Hepatocyte (in vitro differentiated cells): ENCODE measurements around the gene SNX17.

Experiments
- EZH2 ChIP-seq: fragments of 200-600 bp; sonication (generic); IDR thresholded peaks from 2 replicates; pipeline ENCODE4 v1.6.1; 2016; ENCODE audit warnings: antibody characterized with exemption, mild to moderate bottlenecking, borderline replicate concordance
- EZH2phosphoT487 ChIP-seq: fragments of 200-600 bp; sonication (generic); IDR thresholded peaks from one replicate; pipeline ENCODE4 v1.6.1; 2018; ENCODE audit warnings: antibody characterized with exemption, mild to moderate bottlenecking, low read depth, moderate library complexity; ENCODE audit not compliant: unreplicated experiment, severe bottlenecking
- TF ChIP-seq, protein P1 (sequence below): fragments of 200-600 bp; sonication (generic); IDR thresholded peaks from 2 replicates; pipeline ENCODE4 v1.5.1; 2016; ENCODE audit warnings: antibody characterized with exemption, mild to moderate bottlenecking; ENCODE audit not compliant: poor library complexity

DNA sequence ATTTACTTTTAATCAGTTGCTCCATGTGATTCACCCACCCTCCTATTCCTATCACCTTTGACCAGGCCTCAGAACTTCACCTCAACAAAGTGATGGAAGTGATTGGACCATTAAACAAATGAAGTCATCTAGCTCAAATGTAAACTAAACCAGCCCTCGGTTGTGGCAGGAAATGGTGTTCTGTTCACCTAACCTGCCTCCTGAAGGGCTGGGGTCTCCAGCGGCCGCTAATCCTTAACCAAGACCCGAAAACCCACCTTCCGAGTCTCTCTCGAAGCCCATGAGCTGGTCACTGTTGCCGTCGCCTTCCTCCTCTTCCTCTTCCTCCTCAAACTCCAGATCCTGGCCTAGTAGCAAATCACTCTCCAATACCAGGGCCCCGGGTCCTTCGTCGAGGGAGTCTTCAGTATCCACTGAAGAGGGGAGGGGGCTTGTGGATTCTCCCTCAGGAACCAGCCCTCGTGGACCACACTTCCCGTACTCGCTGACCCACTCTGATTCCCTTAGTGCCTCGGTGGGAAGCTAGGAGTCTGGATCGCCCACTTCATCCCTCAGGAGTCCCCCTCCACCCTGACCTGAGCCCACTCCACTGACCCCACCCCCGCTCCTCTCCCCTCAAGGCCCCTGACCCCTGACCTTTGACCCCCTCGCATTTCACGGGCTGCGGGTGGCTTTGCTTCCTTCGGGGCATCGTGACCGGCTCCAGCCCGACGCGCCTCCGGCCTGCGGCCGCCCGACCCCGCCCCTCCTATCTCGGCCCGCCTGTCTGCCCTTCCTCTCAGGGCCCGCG, 9.6 kb downstream of the SNX17 start:
- no peak for TF ChIP-seq EZH2
- TF ChIP-seq, protein P1, sequence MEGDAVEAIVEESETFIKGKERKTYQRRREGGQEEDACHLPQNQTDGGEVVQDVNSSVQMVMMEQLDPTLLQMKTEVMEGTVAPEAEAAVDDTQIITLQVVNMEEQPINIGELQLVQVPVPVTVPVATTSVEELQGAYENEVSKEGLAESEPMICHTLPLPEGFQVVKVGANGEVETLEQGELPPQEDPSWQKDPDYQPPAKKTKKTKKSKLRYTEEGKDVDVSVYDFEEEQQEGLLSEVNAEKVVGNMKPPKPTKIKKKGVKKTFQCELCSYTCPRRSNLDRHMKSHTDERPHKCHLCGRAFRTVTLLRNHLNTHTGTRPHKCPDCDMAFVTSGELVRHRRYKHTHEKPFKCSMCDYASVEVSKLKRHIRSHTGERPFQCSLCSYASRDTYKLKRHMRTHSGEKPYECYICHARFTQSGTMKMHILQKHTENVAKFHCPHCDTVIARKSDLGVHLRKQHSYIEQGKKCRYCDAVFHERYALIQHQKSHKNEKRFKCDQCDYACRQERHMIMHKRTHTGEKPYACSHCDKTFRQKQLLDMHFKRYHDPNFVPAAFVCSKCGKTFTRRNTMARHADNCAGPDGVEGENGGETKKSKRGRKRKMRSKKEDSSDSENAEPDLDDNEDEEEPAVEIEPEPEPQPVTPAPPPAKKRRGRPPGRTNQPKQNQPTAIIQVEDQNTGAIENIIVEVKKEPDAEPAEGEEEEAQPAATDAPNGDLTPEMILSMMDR = no peak
- no peak for TF ChIP-seq EZH2phosphoT487
